GM19452 (cell line): ENCODE data around the gene CEP131.
"Not testable (repeated sequence)": the region's sequence is repeated elsewhere in the genome, so short reads cannot be mapped to it uniquely, and the experiment has no call there.

Experiments used
- ATAC-seq: cut with Tn5 transposase; IDR thresholded peaks from one replicate; pipeline ENCODE4 v1.9.1; 2021; ENCODE audit not compliant: unreplicated experiment

The CEP131 gene

GRCh38 chr17:81227630-81228029 is 4.9 kb upstream of the CEP131 start:
- ATAC-seq: not testable (repeated sequence)

GRCh38 chr17:81223762-81224130 is 981 bp upstream of the CEP131 start:
- no peak for ATAC-seq

GRCh38 chr17:81222620-81222905 is 202 bp downstream of the CEP131 start:
- ATAC-seq: no peak

GRCh38 chr17:81221842-81222619 is 734 bp downstream of the CEP131 start:
- no peak for ATAC-seq

- ATAC-seq: no peak
These were observed 1.4 kb downstream of the CEP131 start for GRCh38 chr17:81221371-81221841.

GRCh38 chr17:81219476-81220180 is 3.1 kb downstream of the CEP131 start:
- ATAC-seq: no peak

- no peak for ATAC-seq
These were observed 3.8 kb downstream of the CEP131 start for GRCh38 chr17:81218991-81219390.

- ATAC-seq: no peak
These were observed 4.3 kb downstream of the CEP131 start for GRCh38 chr17:81218459-81218858.

- ATAC-seq: no peak
These were observed 5.3 kb downstream of the CEP131 start for GRCh38 chr17:81217491-81217890.

- no peak for ATAC-seq
These were observed 8.8 kb downstream of the CEP131 start for GRCh38 chr17:81213978-81214377.

GRCh38 chr17:81212365-81212764 is 10.4 kb downstream of the CEP131 start:
- no peak for ATAC-seq

GRCh38 chr17:81210868-81211267 is 11.9 kb downstream of the CEP131 start:
- no peak for ATAC-seq

- no peak for ATAC-seq
These were observed 12.3 kb downstream of the CEP131 start for GRCh38 chr17:81210466-81210865.

GRCh38 chr17:81209141-81209540 is 13.6 kb downstream of the CEP131 start:
- ATAC-seq: no peak

GRCh38 chr17:81208651-81209050 is 14.1 kb downstream of the CEP131 start:
- no peak for ATAC-seq

- no peak for ATAC-seq
These were observed 14.9 kb downstream of the CEP131 start for GRCh38 chr17:81207610-81208581.

GRCh38 chr17:81206657-81207056 is 16.1 kb downstream of the CEP131 start:
- no peak for ATAC-seq

- ATAC-seq: no peak
These were observed 16.6 kb downstream of the CEP131 start for GRCh38 chr17:81206166-81206565.

GRCh38 chr17:81204578-81204977 is 18.2 kb downstream of the CEP131 start:
- ATAC-seq: no peak

GRCh38 chr17:81203136-81203535 is 19.6 kb downstream of the CEP131 start:
- ATAC-seq: no peak

GRCh38 chr17:81202318-81202717 is 20.4 kb downstream of the CEP131 start:
- ATAC-seq: no peak
